HG03280 (cell line): ENCODE measurements around the gene DTX4.

ENCODE experiments used
- ATAC-seq: cut with Tn5 transposase; IDR thresholded peaks from one replicate; pipeline ENCODE4 v1.9.1; 2021; ENCODE audit warnings: mild to moderate bottlenecking, moderate library complexity; ENCODE audit not compliant: unreplicated experiment

Gene DTX4

DNA sequence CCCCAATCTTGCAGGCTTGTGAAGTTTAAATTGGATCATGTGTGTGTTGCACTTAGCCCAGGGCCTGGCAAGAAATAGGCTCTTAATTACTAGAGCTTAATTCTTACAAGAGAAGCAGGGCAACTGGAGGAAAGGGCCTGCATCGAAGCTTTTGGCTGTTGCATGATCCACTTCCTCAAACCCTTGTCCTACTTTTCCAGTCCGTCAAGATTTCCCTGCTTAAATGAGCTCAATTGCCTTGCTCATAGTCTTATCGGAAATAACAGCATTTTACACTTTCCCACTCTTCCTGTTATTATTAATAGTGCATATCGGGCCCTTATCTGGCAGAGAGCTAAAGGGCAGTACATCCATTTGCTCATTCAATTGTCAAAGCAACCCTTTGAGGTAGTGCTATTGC lies 18.1 kb downstream of the DTX4 start:
- no peak for ATAC-seq

DNA sequence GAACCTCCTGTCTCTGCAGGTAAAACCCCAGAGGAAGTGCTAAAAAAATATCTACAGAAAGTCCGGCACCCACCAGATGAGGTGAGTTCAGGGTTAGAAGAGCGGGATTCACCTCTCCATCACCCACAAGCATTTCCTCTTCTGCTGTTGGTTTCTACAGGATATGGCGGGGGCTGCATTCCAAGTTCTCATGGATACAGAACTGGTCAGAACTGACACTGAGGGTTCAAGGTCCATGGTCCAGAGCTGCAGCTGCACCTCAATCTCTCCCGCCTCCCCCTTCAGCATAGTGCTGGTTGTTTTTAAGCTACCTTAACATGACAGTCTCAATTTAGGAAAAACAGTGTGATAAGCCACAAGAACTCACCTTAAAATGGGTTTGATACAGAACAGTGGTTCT lies 19.2 kb downstream of the DTX4 start:
- no peak for ATAC-seq

DNA sequence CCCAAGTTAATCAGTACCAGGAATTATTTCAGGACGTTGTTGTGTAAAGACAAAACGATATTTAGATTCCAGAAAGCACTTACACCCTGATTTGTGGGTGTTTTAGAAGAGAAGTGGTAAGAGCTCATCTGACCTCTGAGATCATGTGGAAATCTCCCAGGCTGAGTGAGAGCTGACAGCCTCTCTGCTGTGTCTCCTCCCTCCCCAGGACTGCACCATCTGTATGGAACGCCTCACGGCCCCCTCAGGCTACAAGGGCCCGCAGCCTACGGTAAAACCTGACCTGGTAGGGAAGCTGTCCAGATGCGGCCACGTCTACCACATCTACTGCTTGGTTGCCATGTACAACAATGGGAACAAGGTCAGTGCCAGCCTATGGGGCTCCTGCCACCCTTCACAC lies 20.0 kb downstream of the DTX4 start:
- ATAC-seq = no peak

DNA sequence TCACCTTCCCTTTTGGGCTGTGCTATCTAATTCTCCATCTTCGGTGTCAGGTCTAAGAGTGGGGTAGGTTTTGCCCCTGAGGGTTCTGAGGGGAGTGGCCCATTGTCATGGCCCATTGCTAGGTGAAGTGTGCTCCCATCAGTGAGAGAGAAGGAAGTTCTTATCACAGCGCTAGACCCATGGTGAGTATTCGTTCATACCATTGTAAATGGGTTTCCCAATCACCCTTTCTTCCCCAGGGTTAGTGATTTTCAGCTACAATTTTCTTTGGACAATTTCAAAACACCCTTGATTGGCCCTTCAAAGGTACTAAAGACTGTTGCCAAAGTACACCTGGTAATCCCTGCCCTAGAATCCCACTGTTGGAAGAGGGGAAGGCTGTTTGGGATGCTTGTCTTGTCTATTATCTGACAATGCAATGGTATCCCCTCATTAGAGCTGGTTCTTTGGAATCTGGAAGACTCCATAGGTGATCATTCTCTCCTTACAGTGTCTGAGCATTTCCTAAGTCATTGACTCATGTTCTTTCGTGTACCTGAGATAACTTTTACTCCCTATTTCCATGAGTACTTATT lies 20.6 kb downstream of the DTX4 start:
- ATAC-seq = no peak

DNA sequence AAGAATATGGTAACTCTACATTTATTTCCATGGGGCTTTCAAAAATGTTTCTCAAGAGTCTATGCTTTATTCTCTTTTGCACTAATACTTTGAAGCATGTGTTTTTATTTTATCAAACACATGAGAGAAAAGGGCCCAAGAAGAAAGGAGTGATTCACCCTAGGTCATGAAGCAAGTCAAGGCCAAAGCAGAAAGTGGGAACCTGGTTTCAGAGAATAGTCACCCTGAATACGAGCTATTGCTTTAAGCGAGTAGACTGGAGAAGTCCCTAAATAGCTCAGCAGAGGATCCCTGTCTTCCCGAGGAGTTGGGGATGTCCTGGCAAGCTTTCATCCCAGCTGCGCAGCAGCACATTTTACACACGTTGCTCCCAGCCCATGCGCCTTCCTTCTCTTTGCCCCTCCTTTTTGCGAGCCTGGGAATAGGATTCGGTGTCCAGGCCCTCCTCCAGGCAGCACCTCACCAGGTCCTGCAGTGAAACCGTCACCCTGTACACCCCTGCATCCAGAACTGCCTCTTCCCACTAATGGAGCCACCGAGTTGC lies 21.7 kb downstream of the DTX4 start:
- ATAC-seq = no peak

DNA sequence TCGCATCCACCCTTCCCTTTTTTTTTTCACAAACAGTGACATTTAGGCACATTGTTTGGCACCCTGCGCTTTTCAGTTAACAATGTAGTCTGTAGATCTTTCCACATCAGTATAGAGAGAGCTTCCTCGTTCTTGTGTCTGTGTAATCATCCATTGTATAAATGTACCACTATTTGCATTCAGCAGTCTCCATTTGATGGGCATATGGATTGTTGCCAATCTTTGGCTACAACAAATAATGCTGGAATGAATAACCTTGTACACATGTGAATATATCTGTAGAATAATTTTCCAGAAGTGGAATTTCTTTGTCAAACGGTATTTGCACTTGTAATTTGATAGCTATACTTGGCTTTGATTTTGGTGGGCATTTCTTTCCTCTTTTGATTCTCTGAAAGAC lies 23.7 kb downstream of the DTX4 start:
- ATAC-seq = no peak

DNA sequence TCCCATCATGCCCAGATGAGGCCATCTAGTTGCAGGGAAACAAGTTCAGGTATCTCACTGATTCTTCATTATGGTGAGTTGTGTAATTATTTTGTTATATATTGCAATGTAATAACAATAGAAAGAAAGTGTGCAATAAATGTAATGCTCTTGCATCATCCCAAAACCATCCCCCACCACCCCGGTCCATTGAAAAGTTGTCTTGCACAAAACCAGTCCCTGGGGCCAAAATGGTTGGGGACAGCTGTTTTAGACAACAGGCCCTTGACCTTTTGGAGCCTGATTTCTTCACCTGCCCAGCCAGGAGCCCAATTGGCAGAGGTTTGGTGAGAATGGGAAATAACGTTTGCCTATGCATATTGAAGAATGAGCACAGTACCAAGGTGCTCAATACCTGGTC lies 24.8 kb downstream of the DTX4 start:
- no peak for ATAC-seq

DNA sequence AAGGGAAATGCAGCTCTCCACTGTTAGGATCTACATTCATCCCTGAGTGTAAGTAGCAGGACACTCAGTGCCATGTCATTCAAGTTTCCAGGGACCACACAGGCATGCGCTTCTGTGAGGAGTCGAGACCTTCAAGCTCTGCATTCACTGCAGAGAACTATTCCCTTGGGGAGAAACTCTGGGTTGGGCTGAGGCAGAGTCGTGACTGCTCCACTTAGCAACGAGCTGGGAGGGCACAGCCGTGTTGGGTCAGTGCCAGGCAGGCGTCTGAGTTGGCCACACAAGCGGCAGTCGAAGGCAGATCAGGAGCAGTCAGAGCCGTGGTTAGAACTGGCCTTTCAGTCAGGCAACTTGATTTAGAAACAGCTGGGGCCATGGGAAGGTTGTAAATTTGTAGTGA lies 26.1 kb downstream of the DTX4 start:
- ATAC-seq = no peak

DNA sequence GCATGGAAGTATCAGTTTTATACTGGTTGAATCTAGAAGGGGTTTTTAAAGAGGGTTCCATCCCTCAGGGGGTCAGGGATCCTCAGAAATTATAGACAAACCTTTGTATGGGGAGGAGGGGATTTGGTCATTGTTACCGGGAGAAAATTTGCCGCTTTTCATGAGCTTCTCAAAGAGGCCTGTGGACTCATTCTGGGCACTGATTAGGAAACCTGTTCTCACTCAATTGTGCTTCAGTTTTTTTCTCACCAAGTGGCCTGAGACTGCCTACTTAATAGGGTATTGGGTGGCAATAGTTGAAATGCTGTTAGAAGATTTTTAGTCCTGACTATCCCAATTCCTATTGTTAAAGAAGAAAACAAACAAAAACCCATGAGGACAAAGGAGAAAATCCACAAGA lies 26.8 kb downstream of the DTX4 start:
- ATAC-seq = no peak

DNA sequence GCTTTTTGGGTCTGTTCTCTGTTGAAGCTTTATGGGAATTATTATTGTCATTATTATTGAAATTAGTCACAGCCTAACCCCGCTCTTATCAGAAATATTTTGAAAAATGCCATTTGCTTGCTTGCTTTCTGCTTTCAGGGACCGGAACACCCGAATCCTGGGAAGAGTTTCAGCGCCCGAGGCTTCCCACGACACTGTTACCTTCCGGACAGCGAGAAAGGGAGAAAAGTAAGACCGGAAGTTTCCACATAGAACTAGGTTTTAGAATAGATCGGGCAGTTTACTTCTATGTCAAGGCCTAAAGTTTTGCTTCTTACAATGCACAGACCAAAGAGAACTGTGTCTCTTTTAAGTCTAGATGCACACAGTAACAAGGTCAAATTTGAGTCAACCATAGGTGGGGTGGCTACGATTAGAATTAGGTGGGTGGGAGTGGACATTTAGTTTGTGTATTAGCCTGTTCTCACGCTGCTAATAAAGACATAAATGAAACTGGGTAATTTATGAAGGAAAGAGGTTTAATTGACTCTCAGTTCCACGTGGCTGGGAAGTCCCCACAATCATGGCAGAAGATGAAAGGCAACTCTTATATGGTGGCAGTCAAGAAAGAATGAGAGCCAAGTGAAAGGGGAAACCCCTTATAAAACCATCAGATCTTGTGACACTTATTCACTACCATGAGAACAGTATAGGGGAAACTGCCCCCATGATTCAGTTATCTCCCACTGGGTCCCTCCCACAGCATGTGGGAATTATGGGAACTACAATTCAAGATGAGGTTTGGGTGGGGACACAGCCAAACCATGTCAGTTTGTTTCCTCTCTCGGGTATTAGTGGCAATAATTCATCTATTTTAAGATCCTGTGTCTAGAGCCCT lies 27.9 kb downstream of the DTX4 start:
- ATAC-seq = no peak

DNA sequence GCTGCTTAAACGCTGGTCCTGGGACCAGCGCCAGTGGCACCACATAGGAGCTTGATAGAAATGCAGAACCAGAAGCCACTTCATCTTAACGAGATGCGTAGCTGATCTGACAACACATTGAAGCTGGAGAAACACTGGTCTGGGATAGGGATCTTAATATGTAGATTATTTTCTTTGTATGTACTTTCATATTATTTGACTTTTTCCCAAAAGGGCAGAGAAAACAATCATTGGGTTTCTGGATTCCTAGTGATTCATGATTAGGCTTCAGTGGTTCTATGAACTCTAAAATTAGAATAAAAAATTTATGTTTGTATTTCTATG lies 28.5 kb downstream of the DTX4 start:
- no peak for ATAC-seq

DNA sequence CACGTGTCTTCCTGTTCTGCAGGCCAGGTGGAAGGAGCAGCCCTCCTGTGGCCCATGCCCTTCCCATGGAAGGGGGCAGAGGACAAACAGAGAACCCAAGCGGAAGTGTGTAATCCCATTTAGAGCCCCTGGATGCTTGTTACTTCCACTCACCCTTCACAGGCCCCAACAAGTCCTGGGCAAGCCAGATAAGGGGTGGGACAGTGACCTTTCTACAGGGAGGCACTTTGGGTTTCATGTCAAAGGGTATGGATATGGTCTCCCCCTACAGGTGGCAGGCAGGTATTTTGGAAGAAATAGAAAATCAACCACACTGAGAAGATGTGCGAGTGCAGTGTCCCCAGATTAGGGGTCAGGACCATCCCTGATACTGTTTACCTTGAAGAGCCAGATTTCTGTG lies 29.4 kb downstream of the DTX4 start:
- ATAC-seq = no peak

DNA sequence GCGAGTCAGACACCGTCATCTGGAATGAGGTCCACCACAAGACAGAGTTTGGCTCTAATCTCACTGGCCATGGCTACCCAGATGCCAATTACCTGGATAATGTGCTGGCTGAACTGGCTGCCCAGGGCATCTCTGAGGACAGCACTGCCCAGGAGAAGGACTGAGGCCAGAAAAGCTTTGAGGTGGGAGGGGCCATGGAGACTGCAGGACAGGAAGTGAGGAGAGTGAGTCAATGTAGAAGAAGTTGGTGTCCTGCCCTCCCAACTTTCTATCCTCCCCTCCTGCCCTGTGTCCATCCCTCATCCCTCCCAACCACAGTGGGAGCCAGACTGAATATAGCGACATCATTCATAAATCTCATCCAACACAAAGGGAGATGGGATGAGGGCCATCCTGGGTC lies 32.8 kb downstream of the DTX4 start:
- ATAC-seq = no peak

DNA sequence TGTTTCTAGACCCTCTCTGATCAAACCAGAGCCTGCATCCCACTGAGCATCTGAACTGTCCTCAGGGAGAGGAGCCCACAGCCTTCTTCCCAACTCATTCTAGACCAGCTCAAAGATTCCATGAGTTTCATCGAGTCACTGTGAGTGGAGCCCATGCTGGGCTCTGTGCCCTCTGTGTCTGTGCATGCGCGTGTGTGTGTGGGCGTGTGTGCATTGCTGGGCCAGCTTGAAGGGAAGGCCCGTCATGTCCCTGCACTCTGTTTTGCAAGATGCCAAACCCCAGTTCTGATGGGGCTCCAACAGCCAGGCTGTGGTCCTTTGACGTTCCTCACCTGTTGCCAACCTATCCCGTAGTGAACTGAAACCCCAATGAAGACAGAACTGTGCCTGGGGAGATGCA lies 33.7 kb downstream of the DTX4 start:
- ATAC-seq = no peak

DNA sequence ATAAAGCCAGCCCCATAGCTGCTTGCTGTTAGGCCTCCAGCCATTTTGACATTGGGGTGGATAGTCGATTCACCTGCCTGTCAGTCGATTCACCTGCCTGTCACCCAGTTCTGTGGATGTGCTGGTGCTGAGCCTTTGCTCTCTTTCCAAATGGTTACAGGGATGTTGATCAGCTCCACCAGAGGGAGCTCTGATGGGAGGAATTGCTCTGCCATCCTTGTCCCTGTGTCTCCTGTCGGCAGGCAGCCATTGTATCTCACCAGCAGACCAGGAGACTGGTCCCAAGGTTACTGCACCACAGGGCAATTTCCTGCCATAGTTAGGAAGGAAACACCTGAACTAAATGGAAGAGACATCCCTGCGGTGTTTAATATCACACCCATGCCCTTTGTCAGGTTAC lies 34.7 kb downstream of the DTX4 start:
- ATAC-seq = no peak

DNA sequence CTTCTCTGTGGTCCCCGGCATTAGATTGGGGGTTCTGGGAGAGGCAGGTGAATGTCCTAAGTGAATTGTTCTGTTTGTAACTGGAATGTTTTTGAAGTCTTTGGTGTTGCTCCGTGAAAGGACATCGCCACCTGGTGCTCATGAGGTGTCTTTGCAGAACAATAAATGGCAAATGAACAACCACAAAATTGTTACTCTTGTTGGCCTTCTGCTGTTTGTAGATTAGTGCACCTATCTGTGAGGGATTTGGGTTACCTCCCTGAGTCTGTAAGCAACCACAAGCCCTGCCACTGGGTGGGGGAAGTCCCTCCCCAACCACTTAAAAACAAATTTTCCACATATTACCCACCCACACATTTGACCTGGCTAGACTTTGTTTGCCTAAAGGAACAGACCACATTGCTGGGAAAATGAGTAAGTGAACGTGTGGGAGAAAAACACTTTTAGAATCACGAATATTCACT lies 36.1 kb downstream of the DTX4 start:
- ATAC-seq = peak; percentile 69

DNA sequence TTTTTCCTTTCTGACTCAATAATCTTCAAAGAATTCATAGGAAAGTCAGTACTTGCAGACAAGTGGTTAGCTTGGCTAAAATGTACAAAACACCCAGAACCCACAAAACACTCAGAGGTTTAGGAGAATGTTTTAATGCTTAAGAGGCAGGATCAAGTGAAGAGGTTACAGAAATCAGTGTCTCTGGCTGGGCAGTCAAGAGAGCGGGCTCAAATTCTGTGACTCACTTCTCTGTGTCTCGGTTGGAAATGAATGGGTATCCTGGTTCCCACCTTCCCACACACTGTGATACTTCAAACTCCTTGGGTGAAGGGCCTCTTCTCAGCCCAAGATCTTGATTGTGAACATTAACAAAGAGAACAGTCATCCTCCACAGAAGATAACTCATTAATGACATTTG lies 37.0 kb downstream of the DTX4 start:
- ATAC-seq = no peak

DNA sequence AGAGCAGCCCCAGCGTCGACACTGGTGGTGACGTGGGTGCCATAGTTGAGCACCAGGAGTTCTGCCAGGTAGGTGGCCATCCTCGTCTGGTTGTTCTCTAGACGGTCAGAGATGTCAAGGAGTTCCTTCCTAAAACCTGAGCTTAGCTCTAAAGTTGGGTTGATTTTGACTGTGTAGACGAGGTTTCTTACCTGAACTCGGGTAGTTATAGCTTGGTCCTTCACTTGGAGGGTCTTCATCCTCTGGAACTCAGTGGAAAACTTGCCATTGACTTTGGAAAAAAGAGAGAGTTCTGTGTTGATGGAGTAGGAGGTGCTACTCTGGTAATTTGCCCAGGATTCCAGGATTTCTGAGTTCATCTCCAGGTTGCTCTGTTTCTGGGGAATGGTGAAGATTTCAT lies 40.3 kb downstream of the DTX4 start:
- ATAC-seq = no peak

DNA sequence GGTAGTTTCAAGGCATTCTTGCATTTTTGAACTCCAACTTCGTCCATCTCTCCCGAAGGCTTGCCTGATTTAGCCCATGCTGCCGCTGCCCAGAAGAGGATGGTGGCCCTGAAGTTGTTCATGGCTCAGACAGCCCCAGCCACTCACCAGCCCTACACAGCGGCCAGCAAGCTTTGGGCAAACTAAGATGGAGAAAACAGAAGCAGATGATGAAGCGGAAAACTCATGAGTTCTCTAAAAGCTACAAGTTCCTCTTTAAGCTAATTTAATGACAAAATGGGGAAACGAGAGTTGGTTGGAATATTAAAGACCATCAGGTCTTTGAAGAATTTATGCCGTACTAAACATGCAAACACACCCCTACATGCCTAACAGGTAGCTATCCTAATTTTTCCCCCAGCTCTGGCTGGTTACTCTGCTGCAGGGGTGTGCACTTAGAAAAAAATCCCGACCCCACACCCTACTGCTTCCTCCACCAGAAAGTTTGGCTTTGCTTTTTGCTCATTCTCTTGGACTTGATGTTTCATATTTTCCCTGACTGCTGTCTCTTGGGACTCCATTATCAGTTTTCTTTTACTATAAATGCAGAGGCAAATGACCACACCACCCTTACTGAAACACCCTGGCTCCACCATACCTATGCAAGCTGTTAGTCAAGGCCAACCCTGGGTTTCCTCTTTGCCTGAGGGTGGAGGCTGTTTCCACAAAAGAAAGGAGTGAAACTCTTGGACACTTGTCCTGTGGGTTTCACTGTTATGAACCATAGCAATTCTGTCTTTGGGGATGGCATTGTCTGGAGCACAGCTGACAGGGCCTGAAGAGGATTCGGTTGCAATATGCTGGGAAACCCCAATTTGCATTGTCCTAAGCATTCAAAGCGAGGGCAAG lies 41.1 kb downstream of the DTX4 start, which contains the start of gene MPEG1:
TSS of gene MPEG1 (minus strand) at position 184 of the 888 bp plus-strand sequence. CDS start at position 122, 62 bp downstream.
- no peak for ATAC-seq

DNA sequence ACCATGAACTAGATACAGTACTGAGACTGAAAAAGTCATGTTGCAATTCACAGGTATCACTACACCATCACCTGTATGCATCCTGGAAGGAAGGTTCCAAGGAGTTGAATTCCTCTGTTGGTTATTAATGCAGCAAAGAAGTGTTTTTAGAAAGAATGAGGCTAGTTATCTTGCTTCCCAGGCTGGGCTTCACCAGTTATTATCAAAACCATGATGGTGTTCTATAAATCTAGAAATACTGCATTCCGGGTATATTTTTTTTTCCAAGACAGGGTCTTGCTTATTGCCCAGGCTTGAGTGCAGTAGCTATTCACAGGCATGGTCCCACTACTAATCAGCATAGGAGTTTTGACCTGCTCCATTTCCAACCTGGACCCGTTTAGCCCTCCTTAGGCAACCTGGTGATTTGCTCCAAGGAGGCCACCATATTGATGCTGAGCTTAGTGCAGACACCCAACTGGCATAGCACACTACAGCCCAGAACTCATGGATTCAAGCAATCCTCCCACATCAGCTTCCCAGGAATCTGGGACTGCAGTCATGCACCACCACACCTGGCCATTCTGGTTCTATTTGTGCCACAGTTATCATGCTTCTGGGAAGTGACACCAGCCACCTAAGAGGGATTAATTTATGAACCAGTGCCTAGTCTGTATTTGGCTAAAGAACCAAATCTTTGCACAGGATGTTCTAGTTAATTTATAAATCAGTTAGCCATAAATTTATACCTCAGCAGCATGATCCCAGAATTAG lies 42.4 kb downstream of the DTX4 start:
- ATAC-seq = no peak
